Astrocyte of the spinal cord (primary cell): ENCODE measurements around the gene GLT1D1.

Experiments
- DNase-seq: peaks from one replicate; pipeline ENCODE4 v3.0.0; 2011; ENCODE audit warnings: low read depth, low spot score
- H3K4me3 ChIP-seq: 2 replicates; pipeline ENCODE4 v1.5.1; 2011; ENCODE audit warnings: low read depth, mild to moderate bottlenecking, low read length, moderate library complexity
- CTCF ChIP-seq: IDR thresholded peaks from 2 replicates; pipeline ENCODE4 v1.5.1; 2012; ENCODE audit warnings: low read depth, mild to moderate bottlenecking, low read length, inconsistent platforms
- in situ Hi-C: cut with HindIII; loops from 2 replicates; pipeline ENCODE4 v1.10.0; 2017; ENCODE audit warnings: low sequenced_read_pairs

The GLT1D1 gene

GRCh38 chr12:128932521-128932920 lies 79.2 kb downstream of the GLT1D1 start:
- H3K4me3 ChIP-seq, result no peak overlapping the region
- in situ Hi-C loops, result no loop called here
- DNase-seq, result no peak
- TF ChIP-seq CTCF, result no peak

- in situ Hi-C loops, result no loop called here
- H3K4me3 ChIP-seq, result no peak overlapping the region
- DNase-seq, result no peak
- TF ChIP-seq CTCF, result no peak
These were observed 79.8 kb downstream of the GLT1D1 start for GRCh38 chr12:128933039-128933438.

GRCh38 chr12:128933926-128934325 lies 80.6 kb downstream of the GLT1D1 start:
- no peak for TF ChIP-seq CTCF

GRCh38 chr12:128938886-128939285 lies 85.6 kb downstream of the GLT1D1 start:
- DNase-seq, result no peak
- in situ Hi-C loops, result no loop called here
- TF ChIP-seq CTCF, result no peak

More at GRCh38 chr12:128933926-128934325, 80.6 kb downstream of the GLT1D1 start:
- in situ Hi-C loops, result no loop called here
- no peak for DNase-seq
- no peak overlapping the region for H3K4me3 ChIP-seq

GRCh38 chr12:128940090-128940888 lies 87.0 kb downstream of the GLT1D1 start:
- TF ChIP-seq CTCF, result no peak
- DNase-seq, result no peak
- in situ Hi-C loops, result no loop called here
- no peak overlapping the region for H3K4me3 ChIP-seq

More at GRCh38 chr12:128938886-128939285, 85.6 kb downstream of the GLT1D1 start:
- no peak overlapping the region for H3K4me3 ChIP-seq

- no peak for TF ChIP-seq CTCF
- in situ Hi-C loops, result no loop called here
- DNase-seq, result no peak
- no peak overlapping the region for H3K4me3 ChIP-seq
These were observed 87.7 kb downstream of the GLT1D1 start for GRCh38 chr12:128940974-128941373.
